DND-41 (cell line): ENCODE measurements around the gene RIMS1.

Experiments
- ATAC-seq: fragments of 200-7000 bp; cut with Tn5 transposase; 3 replicates; pipeline ENCODE4 v1.9.1; 2021; ENCODE audit warnings: low read depth; ENCODE audit not compliant: insufficient read depth
- DNase-seq: peaks from one replicate; pipeline ENCODE4 v3.0.0-alpha.2; 2020
- H2AFZ ChIP-seq: 2 replicates; pipeline ENCODE4 v1.6.0; 2012; ENCODE audit warnings: low read depth, low read length
- H3K27ac ChIP-seq: 2 replicates; pipeline ENCODE4 v1.5.1; 2012; ENCODE audit warnings: low read length, inconsistent platforms
- H3K27me3 ChIP-seq: fragments of 200-600 bp; sonication (generic); 2 replicates; pipeline ENCODE4 v1.6.0; 2012; ENCODE audit warnings: low read length, mild to moderate bottlenecking, inconsistent platforms; ENCODE audit not compliant: insufficient read depth, poor library complexity
- H3K36me3 ChIP-seq: 2 replicates; pipeline ENCODE4 v1.5.1; 2012; ENCODE audit warnings: low read length, inconsistent platforms; ENCODE audit not compliant: insufficient read depth
- H3K4me1 ChIP-seq: 2 replicates; pipeline ENCODE4 v1.5.1; 2012; ENCODE audit warnings: mild to moderate bottlenecking, low read length; ENCODE audit not compliant: insufficient read depth
- H3K4me2 ChIP-seq: 2 replicates; pipeline ENCODE4 v1.6.0; 2012; ENCODE audit warnings: mild to moderate bottlenecking, moderate library complexity, low read length, inconsistent platforms; ENCODE audit not compliant: insufficient read depth
- H3K4me3 ChIP-seq, 2 experiments: fragments of 200-600 bp in 1 of 2; shearing (Covaris generic) in 1 of 2; 2 replicates each; pipeline ENCODE4 v1.5.1; 2012 to 2016; ENCODE audit warnings: inconsistent platforms in 2 of 2, low read length in 2 of 2, mild to moderate bottlenecking in 2 of 2, low read depth in 1 of 2, moderate library complexity in 1 of 2
- H3K79me2 ChIP-seq: 2 replicates; pipeline ENCODE4 v1.6.0; 2012; ENCODE audit warnings: low read length, inconsistent platforms; ENCODE audit not compliant: insufficient read depth
- H3K9ac ChIP-seq: 2 replicates; pipeline ENCODE4 v1.6.0; 2012; ENCODE audit warnings: low read depth, mild to moderate bottlenecking, inconsistent platforms, low read length, moderate library complexity
- H3K9me3 ChIP-seq: 2 replicates; pipeline ENCODE4 v1.5.1; 2012; ENCODE audit warnings: low read length, moderate library complexity, mild to moderate bottlenecking, inconsistent platforms; ENCODE audit not compliant: insufficient read depth, severe bottlenecking
- H4K20me1 ChIP-seq: 2 replicates; pipeline ENCODE4 v1.6.0; 2012; ENCODE audit warnings: low read length; ENCODE audit not compliant: insufficient read depth
- EZH2 ChIP-seq: IDR thresholded peaks from 3 replicates; pipeline ENCODE4 v1.6.1; 2012; ENCODE audit warnings: borderline replicate concordance, low read depth, mild to moderate bottlenecking, moderate library complexity, low read length, inconsistent platforms; ENCODE audit not compliant: severe bottlenecking
- TF ChIP-seq, protein P1 (sequence below): IDR thresholded peaks from 2 replicates; pipeline ENCODE4 v1.5.1; 2012; ENCODE audit warnings: borderline replicate concordance, low read length, moderate library complexity, mild to moderate bottlenecking; ENCODE audit not compliant: poor library complexity, severe bottlenecking; ENCODE audit errors: extremely low read depth

The RIMS1 gene

GRCh38 chr6:72048080-72048479 lies 161.7 kb downstream of the RIMS1 start:
- ATAC-seq (no peak), DNase-seq (no peak)
- no peaks in the 10 kb centered on the region for H3K36me3 ChIP-seq
- no peaks in the 10 kb centered on the region for H3K4me1 ChIP-seq
- no peak overlapping the region for H3K4me3 ChIP-seq
- no peaks in the 10 kb centered on the region for H3K27me3 ChIP-seq
- no peak overlapping the region for H3K27ac ChIP-seq
- H4K20me1 ChIP-seq: no peaks in the 10 kb centered on the region
- H3K4me2 ChIP-seq: no peak overlapping the region
- H3K9ac ChIP-seq: no peak overlapping the region
- no peak overlapping the region for H2AFZ ChIP-seq
- H3K79me2 ChIP-seq: no peaks in the 10 kb centered on the region
- TF ChIP-seq, protein P1, sequence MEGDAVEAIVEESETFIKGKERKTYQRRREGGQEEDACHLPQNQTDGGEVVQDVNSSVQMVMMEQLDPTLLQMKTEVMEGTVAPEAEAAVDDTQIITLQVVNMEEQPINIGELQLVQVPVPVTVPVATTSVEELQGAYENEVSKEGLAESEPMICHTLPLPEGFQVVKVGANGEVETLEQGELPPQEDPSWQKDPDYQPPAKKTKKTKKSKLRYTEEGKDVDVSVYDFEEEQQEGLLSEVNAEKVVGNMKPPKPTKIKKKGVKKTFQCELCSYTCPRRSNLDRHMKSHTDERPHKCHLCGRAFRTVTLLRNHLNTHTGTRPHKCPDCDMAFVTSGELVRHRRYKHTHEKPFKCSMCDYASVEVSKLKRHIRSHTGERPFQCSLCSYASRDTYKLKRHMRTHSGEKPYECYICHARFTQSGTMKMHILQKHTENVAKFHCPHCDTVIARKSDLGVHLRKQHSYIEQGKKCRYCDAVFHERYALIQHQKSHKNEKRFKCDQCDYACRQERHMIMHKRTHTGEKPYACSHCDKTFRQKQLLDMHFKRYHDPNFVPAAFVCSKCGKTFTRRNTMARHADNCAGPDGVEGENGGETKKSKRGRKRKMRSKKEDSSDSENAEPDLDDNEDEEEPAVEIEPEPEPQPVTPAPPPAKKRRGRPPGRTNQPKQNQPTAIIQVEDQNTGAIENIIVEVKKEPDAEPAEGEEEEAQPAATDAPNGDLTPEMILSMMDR: no peak
- no peak for TF ChIP-seq EZH2
- H3K9me3 ChIP-seq: no peaks in the 10 kb centered on the region

DNA sequence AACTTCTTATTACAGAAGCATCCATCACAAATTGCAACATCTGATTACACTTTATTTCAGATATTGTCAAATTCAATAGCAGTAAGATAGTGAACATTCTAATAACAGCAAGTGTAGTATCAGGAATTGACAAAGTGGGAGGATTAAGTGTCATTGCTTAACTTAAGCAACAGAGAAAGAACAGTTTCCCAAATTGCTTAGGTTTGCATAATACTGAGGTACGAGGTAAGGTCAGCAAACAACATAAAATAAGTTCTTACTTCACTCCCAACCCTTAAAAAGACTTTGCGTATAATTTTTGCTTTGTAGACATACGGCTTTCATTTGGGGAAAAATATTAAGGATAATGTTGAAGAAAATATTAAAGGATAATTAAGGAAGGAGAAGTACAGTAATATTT lies 163.0 kb downstream of the RIMS1 start:
- ATAC-seq: no peak
- Histone ChIP-seq H3K27me3 (no peaks in the 10 kb centered on the region), H3K4me2 (no peak overlapping the region), H3K9me3 (no peaks in the 10 kb centered on the region), H4K20me1 (no peaks in the 10 kb centered on the region), H3K27ac (no peak overlapping the region), H3K36me3 (no peaks in the 10 kb centered on the region), H3K9ac (no peak overlapping the region), H3K4me1 (no peaks in the 10 kb centered on the region), H3K4me3 (no peak overlapping the region), H3K79me2 (no peaks in the 10 kb centered on the region), H2AFZ (no peak overlapping the region)
- DNase-seq: no peak
- TF ChIP-seq, protein P1: no peak
- TF ChIP-seq EZH2: no peak

DNA sequence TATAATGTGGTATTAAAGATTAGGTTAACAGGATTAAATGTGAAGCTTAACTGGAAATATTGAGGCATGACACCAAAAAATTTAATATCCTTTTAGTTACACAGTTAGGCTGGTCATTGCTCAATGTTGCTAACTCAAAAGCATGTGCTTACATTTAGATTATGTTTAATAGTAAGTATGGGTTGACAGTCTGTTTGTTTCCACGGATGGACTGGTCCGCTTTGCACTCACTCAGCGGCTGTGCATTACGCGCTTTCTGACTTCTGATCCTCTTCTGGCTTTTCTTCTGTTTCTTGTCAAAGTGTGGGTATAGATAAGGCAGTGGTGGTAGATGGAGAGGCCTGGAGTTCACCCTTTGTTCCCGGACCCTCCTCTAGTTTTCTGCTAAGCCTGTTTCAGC lies 174.9 kb downstream of the RIMS1 start:
- Histone ChIP-seq H3K27me3 (no peaks in the 10 kb centered on the region), H3K36me3 (no peaks in the 10 kb centered on the region), H3K9me3 (no peaks in the 10 kb centered on the region), H3K79me2 (no peaks in the 10 kb centered on the region), H3K4me2 (no peak overlapping the region), H3K27ac (no peak overlapping the region), H2AFZ (no peak overlapping the region), H4K20me1 (no peaks in the 10 kb centered on the region), H3K9ac (no peak overlapping the region), H3K4me1 (no peaks in the 10 kb centered on the region), H3K4me3 (no peak overlapping the region)
- TF ChIP-seq EZH2: no peak
- TF ChIP-seq, protein P1: no peak
- no peak for ATAC-seq
- no peak for DNase-seq
